HG03378 (cell line): Measurements from ENCODE around the gene B3GAT2.

Experiments
- ATAC-seq: cut with Tn5 transposase; IDR thresholded peaks from one replicate; pipeline ENCODE4 v1.9.1; 2021; ENCODE audit warnings: mild to moderate bottlenecking, moderate library complexity; ENCODE audit not compliant: unreplicated experiment

The B3GAT2 gene

GRCh38 chr6:70901324-70901723 is 55.5 kb downstream of the B3GAT2 start:
- no peak for ATAC-seq

DNA sequence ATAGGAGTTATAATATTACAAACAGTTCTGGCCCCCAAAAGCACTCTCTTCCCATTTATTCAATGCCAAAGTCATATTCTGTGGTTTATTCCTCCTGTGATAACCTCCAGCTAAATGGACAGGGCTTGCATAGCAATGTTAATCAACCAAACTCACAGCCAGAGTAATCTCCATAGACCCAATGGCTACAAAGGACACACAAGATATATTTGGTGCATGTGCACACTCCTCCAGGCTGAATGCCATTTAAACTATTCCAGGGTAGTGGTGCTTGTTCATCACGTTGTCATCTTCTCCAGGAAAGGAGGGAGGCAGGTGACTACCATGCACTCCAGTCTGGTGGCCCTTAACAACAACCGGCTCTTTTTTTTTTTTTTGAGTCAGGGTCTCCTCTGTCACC is 56.8 kb downstream of the B3GAT2 start:
- no peak for ATAC-seq

DNA sequence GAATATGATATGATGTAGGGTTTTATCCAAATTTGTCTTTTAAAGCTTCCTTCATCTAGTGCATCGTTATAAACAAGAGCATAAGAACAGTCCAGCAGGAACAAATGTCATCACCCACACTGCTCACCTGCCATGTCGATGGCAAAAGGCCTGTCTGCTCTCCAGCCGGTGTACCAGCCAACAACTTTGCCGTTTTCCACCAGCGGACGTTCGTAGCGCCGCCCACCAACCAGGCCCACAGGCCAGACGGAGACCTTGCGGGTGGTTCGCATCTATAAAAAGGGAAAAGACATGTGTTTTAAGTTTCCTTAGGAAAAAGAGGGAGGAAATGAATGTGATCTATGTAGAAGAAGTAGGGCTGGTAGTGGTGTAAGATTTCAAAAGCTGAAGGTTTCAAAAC is 62.9 kb downstream of the B3GAT2 start:
- ATAC-seq = no peak

GRCh38 chr6:70889270-70889669 is 67.6 kb downstream of the B3GAT2 start:
- no peak for ATAC-seq

DNA sequence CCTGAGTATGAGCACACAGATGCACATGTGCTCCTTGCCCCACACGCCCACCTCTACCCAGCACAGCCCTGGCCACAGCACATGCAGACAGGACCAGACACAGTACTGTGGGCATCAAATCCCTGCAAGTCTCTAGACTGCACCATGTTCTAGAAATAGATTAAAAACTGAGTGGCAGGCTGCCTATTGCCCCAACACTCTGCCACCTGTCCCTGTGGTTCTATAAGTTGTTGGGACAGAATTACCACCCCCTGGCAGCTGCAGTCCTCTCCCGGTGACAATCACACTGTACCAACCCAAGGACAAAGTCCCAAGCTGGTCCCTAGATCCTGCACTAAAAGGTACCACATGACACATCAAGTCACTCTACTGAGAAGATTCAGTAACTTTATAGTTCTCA is 70.2 kb downstream of the B3GAT2 start:
- ATAC-seq = no peak

- ATAC-seq = no peak
Measured at GRCh38 chr6:70886071-70886470, 70.8 kb downstream of the B3GAT2 start.

GRCh38 chr6:70884074-70884983 is 72.5 kb downstream of the B3GAT2 start:
- peak; percentile 86 for ATAC-seq

DNA sequence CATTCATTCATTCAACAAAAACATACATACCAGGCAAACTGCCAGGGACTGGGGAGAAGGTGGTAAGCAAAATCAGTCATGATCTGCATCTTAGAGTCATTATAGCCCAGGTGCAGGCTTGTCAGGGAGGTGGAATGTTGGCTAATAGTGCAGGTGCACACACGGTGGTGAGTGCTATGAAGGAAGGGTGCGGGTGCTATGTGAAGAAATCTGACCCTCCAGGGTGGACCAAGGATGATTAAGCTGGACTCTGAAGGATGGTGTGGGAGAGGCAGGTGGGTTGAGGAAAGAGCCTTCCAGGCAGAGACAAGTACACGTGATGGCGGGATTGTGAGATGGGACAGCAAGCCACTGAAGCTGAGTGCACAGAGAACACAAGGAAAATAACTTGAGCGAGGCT is 77.4 kb downstream of the B3GAT2 start:
- no peak for ATAC-seq

GRCh38 chr6:70874181-70874913 is 82.5 kb downstream of the B3GAT2 start:
- ATAC-seq = no peak

GRCh38 chr6:70872469-70872868 is 84.4 kb downstream of the B3GAT2 start:
- ATAC-seq = no peak

DNA sequence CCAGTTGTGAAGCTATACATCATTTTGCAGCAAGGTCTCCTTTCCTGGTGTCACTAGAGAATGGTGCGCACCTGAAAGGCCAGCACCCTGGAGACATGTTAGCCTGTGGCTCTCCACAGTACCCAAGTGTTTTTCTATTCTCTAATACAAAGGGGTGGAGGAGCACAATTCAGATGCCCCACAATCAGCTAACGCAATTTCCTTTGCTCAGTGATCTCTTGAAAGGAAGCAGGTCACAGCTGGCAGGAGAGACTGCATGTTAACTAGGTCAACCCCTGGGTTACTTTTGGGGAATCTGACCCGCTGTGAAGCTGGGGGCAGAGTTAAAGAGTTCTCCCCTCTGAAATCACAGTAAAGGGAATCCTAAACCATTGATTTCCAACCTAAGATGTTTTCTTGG is 92.5 kb downstream of the B3GAT2 start:
- no peak for ATAC-seq

GRCh38 chr6:70863343-70863742 is 93.5 kb downstream of the B3GAT2 start:
- ATAC-seq = peak; percentile 49

- no peak for ATAC-seq
Measured at GRCh38 chr6:70860920-70861319, 95.9 kb downstream of the B3GAT2 start.

DNA sequence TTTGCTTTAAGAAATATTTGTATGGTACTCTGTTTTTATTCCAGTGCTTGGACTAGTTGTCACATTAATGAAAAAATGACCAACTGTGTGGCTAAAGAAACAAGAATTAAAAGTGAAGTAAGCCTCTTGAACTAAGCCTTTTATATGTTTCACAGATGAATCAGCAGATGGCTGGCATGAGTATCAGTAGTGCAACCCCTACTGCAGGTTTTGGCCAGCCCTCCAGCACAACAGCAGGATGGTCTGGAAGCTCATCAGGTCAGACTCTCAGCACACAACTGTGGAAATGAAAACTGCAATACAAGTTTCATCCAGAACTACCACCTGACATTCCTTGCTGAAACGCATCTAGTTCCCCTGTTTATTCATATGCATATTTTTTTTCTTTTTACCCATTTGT is 96.8 kb downstream of the B3GAT2 start:
- no peak for ATAC-seq

DNA sequence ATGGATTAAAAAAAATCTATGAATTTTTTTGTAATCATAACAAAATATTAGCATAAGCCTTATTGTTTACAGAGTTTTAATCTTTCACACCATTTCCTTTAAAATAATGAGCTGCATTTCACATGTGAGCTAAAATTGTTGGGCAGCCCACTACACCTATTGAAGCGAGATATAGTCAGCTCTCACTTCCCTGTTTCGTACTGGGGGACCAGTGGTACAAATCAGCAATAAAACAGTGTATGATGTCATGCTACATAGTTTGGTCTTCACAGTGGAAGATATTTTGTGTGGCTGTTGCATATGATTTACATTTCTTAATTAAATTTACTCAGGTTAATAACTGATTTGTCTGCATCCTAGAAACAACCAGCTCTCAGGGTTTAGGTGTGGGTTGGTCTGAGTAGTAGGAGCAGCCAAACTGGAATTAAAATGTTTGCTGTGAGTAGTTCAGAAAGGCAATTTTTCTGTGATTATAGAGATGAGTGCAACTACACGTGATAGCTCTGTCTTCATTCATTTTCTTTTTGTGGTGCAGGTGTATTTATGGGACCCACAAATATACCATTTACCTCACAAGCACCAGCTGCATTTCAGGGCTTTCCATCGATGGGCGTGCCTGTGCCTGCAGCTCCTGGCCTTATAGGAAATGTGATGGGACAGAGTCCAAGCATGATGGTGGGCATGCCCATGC is 99.3 kb downstream of the B3GAT2 start:
- peak; percentile 100 for ATAC-seq

DNA sequence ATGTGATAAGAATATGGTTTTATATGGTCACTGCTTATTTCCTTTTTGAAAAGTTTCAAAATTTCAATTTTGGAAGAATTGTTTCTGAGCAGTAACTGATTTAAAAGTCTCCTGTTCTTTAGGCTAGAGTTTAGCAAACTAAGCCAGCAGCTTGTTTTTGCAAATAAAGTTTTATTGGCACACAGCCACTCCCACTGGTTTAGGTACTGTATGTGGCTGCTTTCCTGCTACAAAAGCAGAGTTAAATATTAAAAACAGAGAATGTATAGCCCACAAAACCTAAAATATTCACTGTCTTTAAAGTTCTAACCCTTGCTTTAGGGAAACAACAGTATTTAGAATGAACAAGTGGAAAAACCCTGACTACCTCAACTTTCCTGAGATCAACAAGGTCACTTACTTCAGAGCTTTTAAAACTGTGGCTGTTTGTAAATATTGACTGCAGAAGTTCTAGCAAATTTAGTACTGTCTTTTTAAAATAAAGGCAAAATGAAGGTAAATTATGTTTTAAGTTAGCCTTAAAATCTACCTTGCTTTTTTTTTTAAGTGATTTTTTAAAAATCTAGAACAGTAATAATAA is 104.1 kb downstream of the B3GAT2 start:
- ATAC-seq = no peak

DNA sequence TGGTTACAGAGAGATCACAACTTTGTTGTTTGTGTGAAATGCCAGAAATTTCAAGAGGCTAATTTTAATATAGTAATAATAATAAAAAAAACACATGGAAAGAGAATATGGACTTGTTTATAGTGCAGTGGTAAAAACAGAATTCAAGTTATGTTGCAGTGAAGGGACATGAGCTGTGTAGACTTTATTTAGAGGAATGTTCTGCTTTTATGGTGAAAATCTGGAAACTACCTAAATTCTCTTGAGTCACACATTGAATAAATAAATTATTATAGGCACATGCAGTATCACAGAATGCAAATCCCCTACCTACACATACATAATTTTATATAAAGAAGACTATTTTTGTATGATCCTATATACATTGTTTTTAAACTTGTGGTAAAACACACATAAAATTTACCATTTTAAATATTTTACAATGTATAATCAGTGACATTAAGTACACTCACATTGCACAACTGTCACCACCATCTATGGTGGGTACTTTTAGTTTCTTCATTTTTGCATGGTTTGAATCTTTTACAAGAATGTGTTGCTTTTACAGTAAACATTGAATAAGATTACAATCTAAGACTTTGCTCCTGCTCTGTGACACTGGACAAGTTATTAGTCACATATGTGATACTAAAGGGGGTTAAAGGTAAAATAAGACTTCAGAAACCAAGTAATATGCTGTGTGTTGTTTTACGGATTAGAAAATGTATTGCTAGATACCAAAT is 107.4 kb downstream of the B3GAT2 start:
- ATAC-seq = no peak

- no peak for ATAC-seq
Measured at GRCh38 chr6:70847106-70848084, 109.5 kb downstream of the B3GAT2 start.

DNA sequence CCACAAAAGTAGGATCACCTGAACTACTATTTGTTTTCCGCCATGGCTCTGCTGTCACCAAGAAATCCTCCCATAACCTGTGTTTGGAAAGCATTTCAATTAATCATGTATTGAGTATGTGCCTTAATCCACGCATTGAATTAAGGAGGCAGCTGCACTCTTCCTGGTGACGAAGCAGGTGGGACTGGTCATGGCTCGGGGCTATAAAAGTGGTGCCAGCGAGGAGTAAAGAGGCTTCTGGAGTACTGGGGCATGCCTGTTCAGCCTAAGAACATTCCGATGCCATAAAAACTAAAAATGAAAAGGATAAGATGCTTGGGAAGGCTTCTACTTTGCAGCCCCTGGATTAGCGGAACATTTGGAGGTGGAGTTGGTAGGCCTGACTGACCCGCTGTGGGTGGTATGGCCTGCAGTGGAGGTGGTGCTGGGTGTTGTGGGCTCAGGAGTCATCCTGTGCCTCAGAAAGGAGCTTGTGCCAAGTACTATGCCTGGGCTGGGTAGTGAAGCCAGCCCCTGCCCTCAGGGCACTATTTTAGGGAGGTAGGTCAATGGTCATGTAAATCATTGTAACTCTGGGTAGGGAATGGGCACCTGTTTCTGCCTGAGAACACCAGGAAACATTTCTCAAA is 110.5 kb downstream of the B3GAT2 start:
- no peak for ATAC-seq
